NB4 (cell line): ENCODE measurements around the gene CACNG7.
A peak's percentile ranks its signal among the peaks of the same experiment; 100 is the strongest.

Experiments
- DNase-seq: peaks from one replicate; pipeline ENCODE4 v3.0.0; 2010; ENCODE audit warnings: low read depth
- H3K4me3 ChIP-seq: one replicate; pipeline ENCODE4 v1.5.1; 2011; ENCODE audit warnings: mild to moderate bottlenecking, low read depth, low read length, moderate library complexity
- CTCF ChIP-seq: IDR thresholded peaks from one replicate; pipeline ENCODE4 v1.5.1; 2012; ENCODE audit warnings: low read depth, low read length
- MAX ChIP-seq: IDR thresholded peaks from 2 replicates; pipeline ENCODE4 v1.6.1; 2011; ENCODE audit warnings: low read depth, low read length
- MYC ChIP-seq: IDR thresholded peaks from 2 replicates; pipeline ENCODE4 v1.6.1; 2011; ENCODE audit warnings: low read depth, low read length
- POLR2A ChIP-seq: IDR thresholded peaks from 2 replicates; pipeline ENCODE4 v1.6.1; 2011; ENCODE audit warnings: mild to moderate bottlenecking; ENCODE audit not compliant: insufficient read length; ENCODE audit errors: extremely low read depth

CACNG7 gene

DNA sequence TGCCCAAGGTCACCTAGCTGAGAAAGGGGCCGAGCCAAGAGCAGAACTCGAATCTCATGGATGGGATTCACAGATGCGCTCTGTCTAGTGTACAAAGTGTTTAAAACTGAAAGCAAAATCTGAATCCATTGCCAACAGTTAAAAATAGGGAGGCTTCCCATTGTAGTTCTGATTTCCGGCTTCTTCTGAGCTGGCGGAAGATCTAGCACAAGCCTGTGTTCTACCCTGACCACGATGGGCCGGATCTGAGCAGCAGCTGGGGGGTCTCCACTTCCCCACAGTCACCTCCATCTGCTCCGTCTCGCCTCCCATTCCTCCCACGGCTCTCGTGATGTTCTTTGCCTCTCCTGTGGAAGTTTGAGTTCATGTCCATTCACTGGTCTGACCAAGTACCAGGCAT is 56.0 kb downstream of the CACNG7 start:
- no peak for TF ChIP-seq CTCF
- no peak for TF ChIP-seq POLR2A
- no peak for TF ChIP-seq MAX
- TF ChIP-seq MYC: no peak
- no peak for DNase-seq
- peak overlapping the region; percentile 34 for H3K4me3 ChIP-seq

DNA sequence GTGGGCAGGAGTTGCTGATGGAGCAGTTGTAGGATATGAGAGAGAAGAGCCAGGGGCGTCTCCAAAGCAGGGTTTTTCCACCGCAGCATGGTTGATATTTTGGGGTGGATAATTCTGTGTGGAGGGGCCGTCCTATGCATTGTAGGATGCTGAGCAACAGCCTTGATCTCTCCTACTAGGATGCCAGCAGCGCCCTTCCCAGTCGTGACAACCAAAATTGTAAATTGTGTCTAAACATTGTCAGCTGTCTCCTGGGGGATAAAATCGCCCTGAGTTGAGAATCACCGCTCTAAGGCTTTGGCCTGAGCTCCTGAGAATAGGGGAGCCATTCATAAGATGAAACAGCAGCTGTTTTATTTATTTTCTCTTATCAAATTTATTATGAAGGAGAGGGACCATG is 57.9 kb downstream of the CACNG7 start:
- no peak overlapping the region for H3K4me3 ChIP-seq
- TF ChIP-seq MAX (no peak), CTCF (no peak), MYC (no peak), POLR2A (no peak)
- no peak for DNase-seq

DNA sequence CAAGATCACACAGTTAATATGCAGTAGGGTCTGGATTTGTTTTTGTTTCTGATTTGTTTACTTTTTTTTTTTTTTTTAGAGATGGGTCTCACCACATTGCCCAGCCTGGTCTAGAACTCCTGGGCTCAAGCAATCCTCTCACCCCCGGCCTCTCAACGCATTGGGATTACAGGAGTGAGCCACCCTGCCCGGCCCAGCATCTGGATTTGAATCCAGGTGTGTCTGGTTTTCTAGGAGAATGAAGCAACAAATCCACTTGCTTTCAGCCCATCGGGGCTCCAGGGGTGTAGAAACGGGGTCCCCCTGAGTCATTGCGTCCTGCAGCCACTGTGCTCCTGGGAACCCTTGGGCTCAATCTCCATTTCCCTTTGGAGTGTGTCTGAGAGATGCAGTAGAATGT is 60.3 kb downstream of the CACNG7 start:
- TF ChIP-seq POLR2A (no peak), CTCF (no peak)
- no peak overlapping the region for H3K4me3 ChIP-seq
- DNase-seq: no peak

GRCh38 chr19:53971673-53972072 is 62.6 kb downstream of the CACNG7 start:
- TF ChIP-seq MYC: no peak
- peak; percentile 43; the same call in 1 of the 2 replicates for TF ChIP-seq MAX
- no peak overlapping the region for H3K4me3 ChIP-seq
- peak; percentile 49 for DNase-seq

DNA sequence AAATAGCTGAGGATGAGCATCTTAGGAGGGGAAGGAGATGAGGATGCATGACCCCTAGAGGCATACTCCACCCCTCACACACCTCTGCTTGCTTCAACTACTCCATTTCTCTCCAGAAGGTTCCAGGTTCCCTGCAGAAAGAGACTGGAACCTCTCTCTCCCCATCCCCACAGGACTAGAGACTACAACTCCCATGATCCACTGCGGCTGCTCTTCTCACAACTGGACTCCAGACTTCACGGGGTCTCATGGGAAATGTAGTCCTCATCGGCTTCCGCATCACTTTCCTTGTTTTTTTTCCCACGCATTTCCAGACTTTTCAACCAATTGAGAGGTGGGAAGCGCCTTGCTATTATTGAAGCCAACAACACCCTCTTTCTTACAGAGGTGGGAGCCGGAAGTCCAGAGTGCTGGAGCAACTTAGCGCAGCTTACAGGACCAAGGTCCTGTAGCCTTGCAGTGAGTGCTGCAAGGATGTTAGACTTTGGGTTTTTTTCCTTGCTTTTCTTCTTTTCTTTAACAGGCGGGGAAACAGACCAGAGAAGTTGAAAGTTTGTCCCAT is 68.4 kb downstream of the CACNG7 start:
- DNase-seq: peak; percentile 76
- TF ChIP-seq POLR2A: no peak
- TF ChIP-seq MYC: no peak; the same call in 1 of the 2 replicates
- no peak for TF ChIP-seq CTCF
- no peak for TF ChIP-seq MAX
- no peak overlapping the region for H3K4me3 ChIP-seq

GRCh38 chr19:53977991-53978731 is 69.1 kb downstream of the CACNG7 start:
- no peak for TF ChIP-seq CTCF
- no peak overlapping the region for H3K4me3 ChIP-seq
- DNase-seq: no peak
